GM12878 (cell line): Measurements from ENCODE around the gene NCLN. TPM values are rescaled to one million over a fixed set of nuclear protein-coding genes. Genes with fewer than 3 reads are reported as not detected.

Experiments used
- BCL11A ChIP-seq: IDR thresholded peaks from 2 replicates; pipeline ENCODE4 v1.6.1; 2011; ENCODE audit warnings: low read depth, low read length
- E2F8 ChIP-seq: fragments of 450-650 bp; IDR thresholded peaks from 2 replicates; pipeline ENCODE4 v1.6.1; 2018; ENCODE audit warnings: mild to moderate bottlenecking, low read depth, moderate library complexity; ENCODE audit not compliant: partially characterized antibody
- JUNB ChIP-seq: IDR thresholded peaks from 2 replicates; pipeline ENCODE4 v1.6.1; 2016; ENCODE audit warnings: antibody characterized with exemption, mild to moderate bottlenecking
- KAT2A ChIP-seq: conservative IDR thresholded peaks from 2 replicates; pipeline ENCODE4 v1.6.1; 2011; ENCODE audit warnings: low read depth, low read length; ENCODE audit not compliant: control insufficient read depth
- RAD21 ChIP-seq: IDR thresholded peaks from 2 replicates; pipeline ENCODE4 v1.6.1; 2011; ENCODE audit warnings: mild to moderate bottlenecking, low read depth, low read length, moderate library complexity; ENCODE audit not compliant: insufficient read depth
- RAD51 ChIP-seq: fragments of 450-650 bp; IDR thresholded peaks from 2 replicates; pipeline ENCODE4 v1.6.1; 2016; ENCODE audit warnings: moderate library complexity, mild to moderate bottlenecking, inconsistent platforms
- RELB ChIP-seq: fragments of 450-650 bp; IDR thresholded peaks from 2 replicates; pipeline ENCODE4 v1.6.1; 2017; ENCODE audit warnings: low read depth, mild to moderate bottlenecking, moderate library complexity
- SKIL ChIP-seq: fragments of 450-650 bp; IDR thresholded peaks from 2 replicates; pipeline ENCODE4 v1.6.1; 2017; ENCODE audit warnings: mild to moderate bottlenecking, low read depth, inconsistent platforms; ENCODE audit not compliant: poor library complexity, severe bottlenecking
- SMARCA5 ChIP-seq: fragments of 450-650 bp; IDR thresholded peaks from 2 replicates; pipeline ENCODE4 v1.6.1; 2017; ENCODE audit warnings: mild to moderate bottlenecking
- STAT3 ChIP-seq: IDR thresholded peaks from 2 replicates; pipeline ENCODE4 v1.6.1; 2011; ENCODE audit warnings: low read depth, low read length, improper control_type of control experiment
- TBL1XR1 ChIP-seq: IDR thresholded peaks from 2 replicates; pipeline ENCODE4 v1.6.1; 2012; ENCODE audit warnings: low read depth, low read length, improper control_type of control experiment
- TCF12 ChIP-seq: IDR thresholded peaks from 2 replicates; pipeline ENCODE4 v1.6.1; 2011; ENCODE audit warnings: low read depth, mild to moderate bottlenecking, low read length
- TCF3 ChIP-seq: IDR thresholded peaks from 2 replicates; pipeline ENCODE4 v1.6.1; 2012; ENCODE audit warnings: low read depth, mild to moderate bottlenecking, low read length, borderline replicate concordance; ENCODE audit not compliant: insufficient read depth
- YY1 ChIP-seq: IDR thresholded peaks from 2 replicates; pipeline ENCODE4 v1.6.1; 2011; ENCODE audit warnings: low read depth, mild to moderate bottlenecking, low read length
- ZNF217 ChIP-seq: fragments of 450-650 bp; IDR thresholded peaks from 2 replicates; pipeline ENCODE4 v1.6.1; 2017; ENCODE audit warnings: antibody characterized with exemption, mild to moderate bottlenecking
- polyA plus RNA-seq, 11 experiments: library from polyadenylated mRNA; depleted of rRNA in 4 of 11; unstranded in 6 of 11; stranded (reverse) in 5 of 11; fragments of >200 nt; fragmentation: Nextera tagmentation in 4 of 11; fragmentation: Illumina TruSeq in 1 of 11; extraction: Ambion mirVana in 4 of 11; extraction: Trizol in 1 of 11; gene quantifications; 1 replicate in 1 of 11; 2 replicates in 10 of 11; pipeline versions ENCODE4 v1.2.1 to v1.2.3, GENCODE V29; 2011 to 2016; ENCODE audit warnings: inconsistent platforms in 2 of 11, missing spikeins in 2 of 11, low read depth in 1 of 11
- total RNA-seq, 4 experiments: library from RNA; depleted of rRNA in 3 of 4; stranded (reverse); fragments of >200 nt in 3 of 4; fragmentation: Illumina TruSeq in 1 of 4; extraction: Trizol in 1 of 4; gene quantifications; 2 replicates each; pipeline versions ENCODE4 v1.2.1 to v1.2.3, GENCODE V29; 2013 to 2021

The NCLN gene
- total and polyA plus RNA-seq, 10 of the 15 experiments (the other 5 are each of a cell fraction or from before 2014, with no cell fraction given), result 2.2 to 79.1 (median 36.0) TPM

GRCh38 chr19:3146677-3147100 is 39.0 kb upstream of the NCLN start (continued):
- no peak for TF ChIP-seq E2F8
- TF ChIP-seq RELB, result no peak
- no peak for TF ChIP-seq BCL11A
- TF ChIP-seq YY1, result peak; percentile 78
- TF ChIP-seq TCF3, result 0 out of 2 replicates have a peak, but pooled peaks have one; percentile 5
- TF ChIP-seq RAD21, result peak; percentile 44
- TF ChIP-seq TCF12, result no peak
- peak; percentile 97 for TF ChIP-seq SMARCA5
- no peak for TF ChIP-seq KAT2A
- no peak for TF ChIP-seq SKIL
- TF ChIP-seq RAD51, result no peak
- no peak for TF ChIP-seq JUNB
- no peak; the same call in 1 of the 2 replicates for TF ChIP-seq ZNF217
- no peak for TF ChIP-seq STAT3
- TF ChIP-seq TBL1XR1, result no peak
- TF ChIP-seq, all 136 proteins: peak for 6
